Measurements from ENCODE around the gene CTNNA3.

GRCh38 chr10:66008221-66008620 lies 1687.8 kb downstream of the CTNNA3 start:
- TF ChIP-seq CTCF (IDR thresholded peaks at IDR 0.05) (no peak), POLR2A (IDR thresholded peaks at IDR 0.05) (no peak)

Measured in lower leg skin (tissue), 3 donors.